ENCODE measurements around the gene RDH14. TPM values are rescaled to one million over a fixed set of nuclear protein-coding genes. Genes with fewer than 3 reads are reported as not detected.

RDH14 gene
- total RNA-seq, 1 donor from 2014 or later = 15.4 TPM

DNA sequence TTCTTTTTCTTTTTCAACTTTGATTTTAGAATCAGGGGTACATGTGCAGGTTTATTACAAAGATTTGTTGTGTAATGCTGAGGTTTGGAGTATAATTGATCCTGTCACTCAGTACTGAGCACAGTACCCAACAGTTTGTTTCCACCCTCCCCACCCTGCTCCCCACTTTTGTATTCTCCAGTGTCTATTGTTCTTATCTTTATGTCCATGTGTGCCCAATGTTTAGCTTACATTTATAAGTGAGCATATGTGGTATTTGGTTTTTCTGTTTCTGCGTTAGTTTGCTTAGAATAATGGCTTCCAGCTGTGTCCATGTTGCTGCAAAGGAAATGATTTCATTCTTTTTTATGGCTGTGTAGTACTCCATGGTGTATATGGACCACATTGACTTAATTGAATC is 43.1 kb downstream of the RDH14 start:
- Mint-ChIP-seq H3K27me3 (ENCODE audit: unreplicated experiment) (peaks cover 6% of the 10 kb centered on the region), H3K27ac (ENCODE audit: unreplicated experiment) (no peak overlapping the region), H3K9me3 (ENCODE audit: unreplicated experiment) (no peaks in the 10 kb centered on the region), H3K4me3 (ENCODE audit: unreplicated experiment) (no peak overlapping the region), H3K4me1 (ENCODE audit: unreplicated experiment) (no peaks in the 10 kb centered on the region), H3K36me3 (ENCODE audit: low read depth, unreplicated experiment) (no peaks in the 10 kb centered on the region)
- TF ChIP-seq, protein P1, sequence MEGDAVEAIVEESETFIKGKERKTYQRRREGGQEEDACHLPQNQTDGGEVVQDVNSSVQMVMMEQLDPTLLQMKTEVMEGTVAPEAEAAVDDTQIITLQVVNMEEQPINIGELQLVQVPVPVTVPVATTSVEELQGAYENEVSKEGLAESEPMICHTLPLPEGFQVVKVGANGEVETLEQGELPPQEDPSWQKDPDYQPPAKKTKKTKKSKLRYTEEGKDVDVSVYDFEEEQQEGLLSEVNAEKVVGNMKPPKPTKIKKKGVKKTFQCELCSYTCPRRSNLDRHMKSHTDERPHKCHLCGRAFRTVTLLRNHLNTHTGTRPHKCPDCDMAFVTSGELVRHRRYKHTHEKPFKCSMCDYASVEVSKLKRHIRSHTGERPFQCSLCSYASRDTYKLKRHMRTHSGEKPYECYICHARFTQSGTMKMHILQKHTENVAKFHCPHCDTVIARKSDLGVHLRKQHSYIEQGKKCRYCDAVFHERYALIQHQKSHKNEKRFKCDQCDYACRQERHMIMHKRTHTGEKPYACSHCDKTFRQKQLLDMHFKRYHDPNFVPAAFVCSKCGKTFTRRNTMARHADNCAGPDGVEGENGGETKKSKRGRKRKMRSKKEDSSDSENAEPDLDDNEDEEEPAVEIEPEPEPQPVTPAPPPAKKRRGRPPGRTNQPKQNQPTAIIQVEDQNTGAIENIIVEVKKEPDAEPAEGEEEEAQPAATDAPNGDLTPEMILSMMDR (IDR thresholded peaks at IDR 0.05; ENCODE audit: unreplicated experiment) = no peak
- DNase-seq (ENCODE audit: low spot score) = no peak

DNA sequence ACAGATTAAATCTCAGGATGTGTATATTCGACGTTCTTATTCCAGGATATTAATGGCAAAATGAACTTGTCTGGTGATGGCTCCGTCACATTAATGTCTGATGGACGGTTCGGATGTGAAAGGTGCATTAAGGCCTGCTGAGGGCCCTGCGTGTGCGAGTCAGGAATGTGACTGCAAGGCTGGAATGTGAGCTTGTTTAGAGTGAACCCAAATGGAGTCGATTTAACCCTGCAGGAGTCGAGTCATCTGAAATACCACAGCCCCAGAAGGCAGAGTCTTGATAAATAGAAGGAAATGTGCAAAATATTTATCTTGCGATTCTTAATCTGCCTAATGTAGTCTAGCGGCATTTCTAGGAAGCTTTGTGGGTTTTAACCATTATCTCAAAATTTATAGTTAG is 44.3 kb downstream of the RDH14 start:
- Mint-ChIP-seq H3K27me3 (ENCODE audit: unreplicated experiment) (peaks cover 4% of the 10 kb centered on the region), H3K4me1 (ENCODE audit: unreplicated experiment) (no peaks in the 10 kb centered on the region), H3K36me3 (ENCODE audit: low read depth, unreplicated experiment) (no peaks in the 10 kb centered on the region), H3K27ac (ENCODE audit: unreplicated experiment) (no peak overlapping the region), H3K4me3 (ENCODE audit: unreplicated experiment) (no peak overlapping the region), H3K9me3 (ENCODE audit: unreplicated experiment) (no peaks in the 10 kb centered on the region)
- no peak for DNase-seq (ENCODE audit: low spot score)
- TF ChIP-seq, protein P1 (IDR thresholded peaks at IDR 0.05; ENCODE audit: unreplicated experiment) = no peak

DNA sequence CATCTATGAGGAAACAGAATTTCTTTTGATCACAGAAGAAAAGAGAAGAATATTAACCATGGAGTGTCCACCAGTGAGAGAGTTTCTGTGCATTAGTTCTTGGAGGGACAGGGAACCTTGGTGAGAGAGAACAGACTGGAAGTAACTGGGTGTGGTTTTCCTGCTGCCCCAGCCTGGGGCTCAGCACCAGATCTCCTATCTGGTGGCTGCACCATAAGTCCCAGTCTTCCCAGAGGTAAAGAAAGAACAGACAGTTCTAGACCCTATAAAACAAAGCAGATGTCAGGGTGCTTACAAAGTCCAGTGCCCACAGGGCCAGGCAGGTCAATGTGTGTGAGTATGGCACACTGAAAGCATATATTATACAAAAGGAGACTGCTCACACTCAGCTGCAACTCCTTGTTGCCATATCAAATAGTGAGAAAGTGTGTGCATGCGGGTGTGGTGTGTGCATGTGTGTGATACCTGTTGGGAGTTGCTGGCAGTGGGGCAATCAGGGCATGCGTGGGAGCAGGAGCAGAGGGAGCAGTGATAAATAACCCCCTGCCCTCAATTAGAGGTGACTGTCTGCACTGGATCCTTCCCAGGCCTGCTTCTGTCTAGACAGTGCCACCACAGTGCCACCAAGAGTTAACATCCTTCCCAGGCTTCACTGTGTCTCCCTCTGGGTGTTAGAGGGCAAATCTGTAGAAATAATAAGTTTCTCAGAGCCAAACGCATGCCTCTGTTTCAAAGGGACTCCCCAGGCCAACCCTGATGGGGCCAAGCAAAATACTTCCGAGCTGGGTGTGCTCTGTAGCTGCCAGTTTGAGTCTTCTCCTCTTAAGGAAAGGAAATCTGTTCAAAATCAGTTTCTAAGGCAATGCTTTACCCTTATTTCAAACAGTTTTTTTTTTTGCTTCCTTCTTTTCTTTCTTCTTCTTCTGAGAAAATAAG is 45.7 kb downstream of the RDH14 start:
- Mint-ChIP-seq H3K4me1 (ENCODE audit: unreplicated experiment) (no peaks in the 10 kb centered on the region), H3K27ac (ENCODE audit: unreplicated experiment) (no peak overlapping the region), H3K9me3 (ENCODE audit: unreplicated experiment) (no peaks in the 10 kb centered on the region), H3K27me3 (ENCODE audit: unreplicated experiment) (peaks cover 4% of the 10 kb centered on the region), H3K36me3 (ENCODE audit: low read depth, unreplicated experiment) (no peaks in the 10 kb centered on the region), H3K4me3 (ENCODE audit: unreplicated experiment) (no peak overlapping the region)
- TF ChIP-seq, protein P1 (IDR thresholded peaks at IDR 0.05; ENCODE audit: unreplicated experiment) = no peak
- DNase-seq (ENCODE audit: low spot score) = no peak

- Mint-ChIP-seq H3K9me3 (ENCODE audit: unreplicated experiment) (no peaks in the 10 kb centered on the region), H3K4me1 (ENCODE audit: unreplicated experiment) (no peaks in the 10 kb centered on the region), H3K36me3 (ENCODE audit: low read depth, unreplicated experiment) (no peaks in the 10 kb centered on the region), H3K27me3 (ENCODE audit: unreplicated experiment) (no peaks in the 10 kb centered on the region), H3K27ac (ENCODE audit: unreplicated experiment) (no peak overlapping the region), H3K4me3 (ENCODE audit: unreplicated experiment) (no peak overlapping the region)
- TF ChIP-seq, protein P1 (IDR thresholded peaks at IDR 0.05; ENCODE audit: unreplicated experiment) = no peak
- DNase-seq (ENCODE audit: low spot score) = no peak
Observed at GRCh38 chr2:18510775-18511174, 49.7 kb downstream of the RDH14 start.

DNA sequence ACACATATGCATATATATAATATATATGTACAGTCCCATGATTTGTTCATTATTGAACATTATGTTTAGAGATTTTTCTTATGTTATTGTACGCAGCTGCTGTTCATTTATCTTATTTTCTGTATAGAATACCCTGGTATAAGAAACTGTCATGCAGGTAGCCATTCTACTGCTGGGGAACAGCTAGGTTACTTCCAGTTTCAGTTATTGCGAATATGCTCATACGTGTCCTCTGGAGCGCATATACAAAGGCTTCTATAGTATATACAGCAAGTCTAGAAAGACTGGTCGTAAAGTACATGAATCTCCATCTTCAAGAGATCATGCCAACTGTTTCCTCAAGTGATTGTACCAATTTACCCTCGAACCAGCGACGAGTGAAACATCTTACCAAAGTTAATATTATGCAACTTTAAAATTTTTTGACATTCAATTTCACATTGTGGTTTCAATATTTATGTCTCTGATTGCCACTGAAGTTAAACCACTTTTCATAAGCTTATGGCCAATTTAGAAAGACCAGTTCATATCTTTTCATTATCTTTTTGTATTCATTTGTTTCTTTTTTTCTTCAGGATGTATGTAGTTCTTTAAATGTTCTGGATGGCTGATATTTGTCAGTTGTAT is 53.5 kb downstream of the RDH14 start:
- no peaks in the 10 kb centered on the region for H3K27me3 Mint-ChIP-seq (ENCODE audit: unreplicated experiment)
- no peak overlapping the region for H3K4me3 Mint-ChIP-seq (ENCODE audit: unreplicated experiment)
- no peak for DNase-seq (ENCODE audit: low spot score)
- no peaks in the 10 kb centered on the region for H3K4me1 Mint-ChIP-seq (ENCODE audit: unreplicated experiment)
- TF ChIP-seq, protein P1 (IDR thresholded peaks at IDR 0.05; ENCODE audit: unreplicated experiment) = no peak
- no peaks in the 10 kb centered on the region for H3K36me3 Mint-ChIP-seq (ENCODE audit: low read depth, unreplicated experiment)
- H3K27ac Mint-ChIP-seq (ENCODE audit: unreplicated experiment) = no peak overlapping the region
- no peaks in the 10 kb centered on the region for H3K9me3 Mint-ChIP-seq (ENCODE audit: unreplicated experiment)

Measured in endothelial cell (in vitro differentiated cells).